BJ (cell line): ENCODE results near the gene SLC1A1. TPM values are rescaled to one million over a fixed set of nuclear protein-coding genes. Genes with fewer than 3 reads are reported as not detected.
"Not testable (repeated sequence)": the region's sequence is repeated elsewhere in the genome, so short reads cannot be mapped to it uniquely, and the experiment has no call there.

ENCODE experiments used
- CTCF ChIA-PET: fragments of 350-600 bp; formaldehyde crosslinking; extraction: SDS; loops from one replicate; lab custom pipeline; 2021; ENCODE audit warnings: antibody characterized with exemption, inconsistent platforms; lab: Yijun Ruan, JAX
- POLR2A ChIA-PET: fragments of 300-600 bp; sonication (Branson Sonifier 250); formaldehyde crosslinking; extraction: SDS; loops from one replicate; lab custom pipeline; 2021; ENCODE audit warnings: antibody characterized with exemption; lab: Charles Lee
- DNase-seq: peaks from one replicate; pipeline ENCODE4 v3.0.0-alpha.2; 2011; ENCODE audit warnings: low read depth
- H3K27me3 ChIP-seq: 2 replicates; pipeline ENCODE4 v1.6.0; 2011; ENCODE audit warnings: low read length; ENCODE audit not compliant: control insufficient read depth, insufficient read depth
- H3K36me3 ChIP-seq: 2 replicates; pipeline ENCODE4 v1.5.1; 2011; ENCODE audit warnings: low read length; ENCODE audit not compliant: control insufficient read depth, insufficient read depth
- H3K4me3 ChIP-seq: 2 replicates; pipeline ENCODE4 v1.5.1; 2011; ENCODE audit warnings: low read depth, mild to moderate bottlenecking, control low read depth, low read length
- polyA plus RNA-seq: library from polyadenylated mRNA; depleted of rRNA; stranded (reverse); fragments of >200 nt; gene quantifications from 2 replicates; pipeline ENCODE4 v1.2.3, GENCODE V29; 2011
- TF ChIP-seq, protein P1 (sequence below): IDR thresholded peaks from 2 replicates; pipeline ENCODE4 v1.5.1; 2011; ENCODE audit warnings: low read depth, mild to moderate bottlenecking, control low read depth, inconsistent platforms, low read length, moderate library complexity; ENCODE audit not compliant: insufficient read depth

SLC1A1 gene
- polyA plus RNA-seq, 1 experiment: 6.4 TPM

DNA sequence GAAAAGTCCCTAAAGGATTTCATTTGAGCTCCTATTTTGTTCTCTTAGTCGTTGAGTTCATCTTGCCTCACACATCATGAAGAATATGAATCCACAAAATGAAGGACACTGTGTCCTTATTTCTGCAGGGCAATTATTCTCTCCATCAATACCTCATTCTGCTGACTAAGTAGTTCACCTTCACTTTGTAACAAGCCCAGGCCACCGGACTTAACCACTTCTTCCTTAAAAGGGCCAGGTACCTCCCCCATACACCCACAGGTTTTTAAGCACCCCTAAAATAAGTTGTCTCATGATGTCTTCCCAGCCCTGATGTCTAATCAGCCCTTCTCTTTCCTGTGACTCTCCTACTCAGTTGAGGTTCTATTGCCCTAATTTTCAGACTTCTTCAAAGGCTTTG is 104.7 kb downstream of the SLC1A1 start:
- no peak for DNase-seq
- CTCF ChIA-PET: interaction anchor here (2.9 kb wide), 1 partner anchor 9 kb away, joined by 8 read pairs; no protein-coding TSS in a partner anchor
- TF ChIP-seq, protein P1, sequence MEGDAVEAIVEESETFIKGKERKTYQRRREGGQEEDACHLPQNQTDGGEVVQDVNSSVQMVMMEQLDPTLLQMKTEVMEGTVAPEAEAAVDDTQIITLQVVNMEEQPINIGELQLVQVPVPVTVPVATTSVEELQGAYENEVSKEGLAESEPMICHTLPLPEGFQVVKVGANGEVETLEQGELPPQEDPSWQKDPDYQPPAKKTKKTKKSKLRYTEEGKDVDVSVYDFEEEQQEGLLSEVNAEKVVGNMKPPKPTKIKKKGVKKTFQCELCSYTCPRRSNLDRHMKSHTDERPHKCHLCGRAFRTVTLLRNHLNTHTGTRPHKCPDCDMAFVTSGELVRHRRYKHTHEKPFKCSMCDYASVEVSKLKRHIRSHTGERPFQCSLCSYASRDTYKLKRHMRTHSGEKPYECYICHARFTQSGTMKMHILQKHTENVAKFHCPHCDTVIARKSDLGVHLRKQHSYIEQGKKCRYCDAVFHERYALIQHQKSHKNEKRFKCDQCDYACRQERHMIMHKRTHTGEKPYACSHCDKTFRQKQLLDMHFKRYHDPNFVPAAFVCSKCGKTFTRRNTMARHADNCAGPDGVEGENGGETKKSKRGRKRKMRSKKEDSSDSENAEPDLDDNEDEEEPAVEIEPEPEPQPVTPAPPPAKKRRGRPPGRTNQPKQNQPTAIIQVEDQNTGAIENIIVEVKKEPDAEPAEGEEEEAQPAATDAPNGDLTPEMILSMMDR: no peak

DNA sequence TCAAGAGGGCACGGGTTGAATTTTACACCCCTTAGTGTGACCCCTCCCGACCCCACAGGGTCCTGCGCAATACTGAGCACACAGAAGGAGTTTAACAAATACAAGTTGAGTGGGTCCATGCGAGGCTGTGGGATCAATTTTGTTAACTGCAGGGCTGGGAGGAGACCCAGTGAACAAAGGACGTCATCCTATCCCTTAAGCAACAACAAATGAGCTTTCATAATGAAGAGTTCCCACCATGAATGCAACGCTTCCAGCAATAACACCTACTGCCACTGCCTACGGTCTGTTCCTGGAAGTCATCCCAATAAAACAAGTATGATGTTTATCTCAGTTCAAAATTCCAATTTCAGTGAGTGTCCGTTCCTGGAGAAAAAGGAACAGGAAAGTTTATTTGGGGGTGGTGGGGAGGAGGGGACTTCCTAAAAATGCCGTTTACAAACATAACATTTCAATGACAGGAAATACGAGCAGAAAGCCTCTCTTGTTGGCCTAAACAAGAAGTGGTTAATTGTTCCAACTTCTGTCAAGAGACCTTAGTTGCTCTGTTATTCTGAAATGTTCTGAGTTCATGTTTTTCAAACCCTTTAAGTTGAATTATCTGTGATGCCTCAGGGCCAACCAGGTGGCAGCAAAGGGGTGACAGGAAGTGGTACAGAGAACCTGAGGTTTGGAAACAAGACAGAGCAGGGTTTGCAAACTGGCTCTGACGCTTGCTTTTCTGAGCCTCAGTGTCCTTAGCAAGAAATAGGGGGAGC is 106.1 kb downstream of the SLC1A1 start:
- POLR2A ChIA-PET: no interaction called here
- TF ChIP-seq, protein P1: no peak
- peaks cover 1% of the 10 kb centered on the region; the same call in 1 of the 2 replicates for H3K27me3 ChIP-seq
- no peak overlapping the region for H3K4me3 ChIP-seq
- H3K36me3 ChIP-seq: no peaks in the 10 kb centered on the region
- CTCF ChIA-PET: interaction anchor here (2.9 kb wide), 1 partner anchor 8 kb away, joined by 8 read pairs; no protein-coding TSS in a partner anchor
- no peak for DNase-seq

More for the DNA sequence above, 104.7 kb downstream of the SLC1A1 start:
- no peaks in the 10 kb centered on the region for H3K36me3 ChIP-seq
- no peak overlapping the region for H3K4me3 ChIP-seq
- POLR2A ChIA-PET: no interaction called here
- H3K27me3 ChIP-seq: no peaks in the 10 kb centered on the region

DNA sequence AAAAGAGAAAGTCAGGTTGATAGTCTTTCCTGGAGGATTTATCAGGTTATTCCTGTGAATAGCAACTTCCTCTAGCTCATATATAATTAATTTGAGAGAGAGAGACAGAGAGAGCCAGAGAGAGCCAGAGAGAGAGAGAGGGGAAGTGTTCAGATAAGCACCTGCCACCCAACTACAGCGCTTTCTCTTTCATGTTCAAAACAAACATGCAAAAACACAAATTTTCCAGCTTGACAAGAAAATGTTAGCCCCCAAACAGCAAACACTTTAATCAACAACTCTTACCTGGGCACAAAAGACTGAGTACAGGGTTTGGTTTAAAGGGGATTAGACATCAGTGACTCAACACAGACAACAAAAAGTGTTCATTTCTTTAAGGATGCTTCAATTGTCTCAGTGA is 110.1 kb downstream of the SLC1A1 start:
- Histone ChIP-seq H3K27me3 (peaks cover 1% of the 10 kb centered on the region; the same call in 1 of the 2 replicates), H3K4me3 (no peak overlapping the region), H3K36me3 (no peaks in the 10 kb centered on the region)
- ChIA-PET CTCF (no interaction called here), POLR2A (no interaction called here)
- no peak for DNase-seq
- TF ChIP-seq, protein P1: no peak

- H3K27me3 ChIP-seq: peaks cover 1% of the 10 kb centered on the region; the same call in 1 of the 2 replicates
- H3K36me3 ChIP-seq: no peaks in the 10 kb centered on the region
- CTCF ChIA-PET: interaction anchor here (0.7 to 2.9 kb wide), 13 partner anchors 8 to 384 kb away, joined by 3 to 18 read pairs (median 4); partner anchors contain the start of gene SLC1A1
- DNase-seq: no peak
- POLR2A ChIA-PET: no interaction called here
- H3K4me3 ChIP-seq: no peak overlapping the region
- TF ChIP-seq, protein P1: no peak
Observed at GRCh38 chr9:4603830-4604229, 113.6 kb downstream of the SLC1A1 start.

GRCh38 chr9:4604678-4605095 is 114.4 kb downstream of the SLC1A1 start:
- Histone ChIP-seq H3K36me3 (no peaks in the 10 kb centered on the region), H3K4me3 (no peak overlapping the region), H3K27me3 (peaks cover 1% of the 10 kb centered on the region; the same call in 1 of the 2 replicates)
- POLR2A ChIA-PET: no interaction called here
- TF ChIP-seq, protein P1: peak; percentile 57
- peak; percentile 13 for DNase-seq
- CTCF ChIA-PET: interaction anchor here (0.6 to 2.9 kb wide), 18 partner anchors 9 to 1438 kb away, joined by 3 to 18 read pairs (median 4); partner anchors contain the start of gene SLC1A1

GRCh38 chr9:4606033-4606432 is 115.8 kb downstream of the SLC1A1 start:
- H3K36me3 ChIP-seq, H3K4me3 ChIP-seq, DNase-seq, H3K27me3 ChIP-seq, POLR2A ChIA-PET: not testable (repeated sequence)
- CTCF ChIA-PET: interaction anchor here (2.9 kb wide), 1 partner anchor 219 kb away, joined by 10 read pairs; no protein-coding TSS in a partner anchor
